GM19043 (cell line): Measurements from ENCODE around the gene C8G.

Source experiments
- ATAC-seq: cut with Tn5 transposase; IDR thresholded peaks from one replicate; pipeline ENCODE4 v1.9.1; 2021; ENCODE audit warnings: low read depth; ENCODE audit not compliant: unreplicated experiment

C8G gene

DNA sequence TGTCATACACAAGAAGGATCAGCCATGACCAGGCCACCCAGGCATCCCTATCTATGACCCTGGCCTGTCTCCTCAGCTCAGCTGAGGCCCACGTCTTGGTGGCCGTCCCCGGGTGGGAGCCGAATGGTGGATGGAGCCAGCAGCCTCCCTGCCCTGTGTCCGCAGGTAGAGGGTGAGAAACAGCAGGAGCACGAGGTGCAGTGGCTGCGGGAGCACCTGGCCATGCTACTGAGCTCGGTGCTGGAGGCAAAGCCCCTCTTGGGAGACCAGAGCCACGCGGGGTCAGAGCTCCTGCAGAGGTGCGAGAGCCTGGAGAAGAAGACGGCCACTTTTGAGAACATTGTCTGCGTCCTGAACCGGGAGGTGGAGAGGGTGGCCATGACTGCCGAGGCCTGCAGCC, 25.0 kb upstream of the C8G start:
- no peak for ATAC-seq

DNA sequence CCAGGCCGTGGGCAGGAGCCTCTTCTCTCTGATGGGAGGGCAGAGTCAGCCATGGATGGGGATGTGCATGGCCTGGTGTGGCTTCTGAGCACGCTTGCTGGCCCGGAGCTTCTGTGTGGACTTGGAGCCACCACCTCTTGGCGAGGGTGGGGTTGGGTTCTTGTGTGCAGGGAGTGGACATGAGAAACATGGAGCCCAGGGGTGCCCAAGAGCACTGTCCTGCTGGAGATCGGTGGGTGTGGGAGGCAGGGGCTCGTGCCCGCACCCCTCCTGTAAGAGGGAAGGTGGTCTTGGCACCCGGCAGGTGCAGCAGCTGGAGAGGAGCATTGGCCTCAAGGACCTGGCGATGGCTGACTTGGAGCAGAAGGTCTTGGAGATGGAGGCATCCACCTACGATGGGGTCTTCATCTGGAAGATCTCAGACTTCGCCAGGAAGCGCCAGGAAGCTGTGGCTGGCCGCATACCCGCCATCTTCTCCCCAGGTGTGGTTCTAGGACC, 24.3 kb upstream of the C8G start:
- no peak for ATAC-seq

DNA sequence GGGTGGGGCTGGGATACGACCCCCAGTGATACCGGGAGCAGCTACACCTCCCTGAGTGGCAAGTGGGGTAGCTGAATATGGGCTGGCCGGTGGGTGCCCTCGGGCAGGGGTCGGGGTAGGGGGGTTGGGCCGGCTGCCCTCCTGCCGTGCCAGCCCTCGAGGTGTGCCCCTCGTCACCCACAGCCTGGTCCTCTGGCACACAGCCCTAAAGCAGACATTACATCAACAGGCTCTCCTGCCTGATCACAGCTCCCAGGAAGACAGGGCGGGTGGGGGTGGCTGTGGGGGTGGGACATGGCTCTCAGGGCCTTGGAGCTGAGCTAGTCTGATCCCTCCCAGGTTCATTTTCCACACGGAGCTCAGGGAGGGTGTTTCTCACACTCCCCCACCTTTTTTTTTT, 23.7 kb upstream of the C8G start:
- no peak for ATAC-seq

DNA sequence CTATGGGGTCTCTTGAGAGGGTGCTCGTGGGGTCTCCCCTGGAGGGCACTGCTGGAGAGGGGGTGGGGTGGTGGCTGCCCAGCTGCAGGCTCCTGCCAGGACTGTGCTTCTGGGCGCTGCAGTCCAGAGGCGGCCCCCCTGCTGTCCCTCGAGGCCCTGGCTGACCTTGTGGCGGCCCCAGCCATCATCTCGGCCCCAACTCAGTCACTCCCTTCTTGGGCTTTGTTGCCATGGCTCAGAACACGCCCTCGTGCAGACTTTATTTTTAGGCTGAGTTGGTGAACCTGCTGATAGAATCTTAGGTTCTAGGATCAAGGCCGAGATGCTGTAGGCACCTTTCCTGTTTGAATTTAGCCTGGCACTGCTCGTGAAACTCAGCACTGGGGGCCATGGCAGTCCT, 23.3 kb upstream of the C8G start:
- ATAC-seq: no peak

DNA sequence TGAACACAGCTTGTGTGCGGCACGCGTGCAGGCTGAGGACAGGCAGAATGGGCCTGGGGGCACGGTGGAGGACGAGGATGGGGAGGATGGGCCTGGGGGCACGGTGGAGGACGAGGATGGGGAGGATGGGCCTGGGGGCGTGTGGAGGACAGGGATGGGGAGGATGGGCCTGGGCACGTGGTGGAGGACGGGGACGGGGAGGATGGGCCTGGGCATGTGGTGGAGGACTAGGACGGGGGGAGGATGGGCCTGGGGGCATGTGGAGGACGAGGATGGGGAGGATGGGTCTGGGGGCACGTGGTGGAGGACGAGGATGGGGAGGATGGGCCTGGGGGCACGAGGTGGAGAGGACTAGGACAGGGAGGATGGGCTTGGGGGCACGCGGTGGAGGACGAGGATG, 22.5 kb upstream of the C8G start:
- ATAC-seq: no peak

DNA sequence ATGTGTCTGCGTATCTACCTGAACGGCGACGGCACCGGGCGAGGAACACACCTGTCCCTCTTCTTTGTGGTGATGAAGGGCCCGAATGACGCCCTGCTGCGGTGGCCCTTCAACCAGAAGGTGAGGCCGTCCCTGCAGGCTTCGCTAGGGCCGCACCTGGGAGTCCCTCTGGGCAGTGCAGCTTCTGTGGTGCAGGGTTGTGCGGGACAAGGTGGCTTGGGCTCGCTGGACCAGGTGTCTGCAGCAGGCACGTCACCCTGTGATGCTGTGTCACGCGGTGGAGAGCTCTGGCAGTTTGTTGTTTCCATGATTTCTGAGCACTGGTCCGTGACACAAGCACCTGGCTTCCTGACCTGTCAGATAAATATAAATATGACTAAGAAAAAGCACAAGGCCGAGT, 21.2 kb upstream of the C8G start:
- no peak for ATAC-seq

DNA sequence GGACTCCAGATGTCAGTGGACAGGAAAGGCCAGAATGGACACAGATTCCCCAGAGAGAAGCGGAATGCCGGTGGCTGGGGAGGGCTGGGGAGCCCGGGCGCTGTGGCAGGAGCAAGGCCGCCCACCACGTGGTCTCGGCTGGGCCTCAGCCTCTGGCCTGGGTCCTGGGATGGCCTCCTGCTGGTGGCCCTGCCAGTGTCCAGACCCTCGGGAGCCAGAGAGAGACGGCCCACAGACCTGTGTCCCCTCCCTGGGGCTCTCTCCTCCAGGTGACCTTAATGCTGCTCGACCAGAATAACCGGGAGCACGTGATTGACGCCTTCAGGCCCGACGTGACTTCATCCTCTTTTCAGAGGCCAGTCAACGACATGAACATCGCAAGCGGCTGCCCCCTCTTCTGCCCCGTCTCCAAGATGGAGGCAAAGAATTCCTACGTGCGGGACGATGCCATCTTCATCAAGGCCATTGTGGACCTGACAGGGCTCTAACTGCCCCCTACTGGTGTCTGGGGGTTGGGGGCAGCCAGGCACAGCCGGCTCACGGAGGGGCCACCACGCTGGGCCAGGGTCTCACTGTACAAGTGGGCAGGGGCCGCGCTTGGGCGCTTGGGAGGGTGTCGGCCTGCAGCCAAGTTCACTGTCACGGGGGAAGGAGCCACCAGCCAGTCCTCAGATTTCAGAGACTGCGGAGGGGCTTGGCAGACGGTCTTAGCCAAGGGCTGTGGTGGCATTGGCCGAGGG, 19.5 kb upstream of the C8G start:
- ATAC-seq: no peak

DNA sequence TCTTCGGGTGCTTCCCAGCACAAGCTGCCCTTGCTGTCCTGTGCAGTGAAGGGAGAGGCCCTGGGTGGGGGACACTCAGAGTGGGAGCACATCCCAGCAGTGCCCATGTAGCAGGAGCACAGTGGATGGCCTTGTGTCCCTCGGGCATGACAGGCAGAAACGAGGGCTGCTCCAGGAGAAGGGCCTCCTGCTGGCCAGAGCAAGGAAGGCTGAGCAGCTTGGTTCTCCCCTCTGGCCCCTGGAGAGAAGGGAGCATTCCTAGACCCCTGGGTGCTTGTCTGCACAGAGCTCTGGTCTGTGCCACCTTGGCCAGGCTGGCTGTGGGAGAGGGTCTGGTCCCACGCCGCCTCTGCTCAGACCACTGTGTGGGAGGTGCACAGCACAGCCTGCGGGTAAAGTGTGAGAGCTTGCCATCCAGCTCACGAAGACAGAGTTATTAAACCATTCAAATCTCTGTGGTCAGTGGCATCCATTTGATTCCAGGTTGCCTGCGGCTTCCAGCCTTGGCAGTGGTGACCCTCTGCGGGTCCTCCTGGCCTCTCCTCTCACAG, 18.8 kb upstream of the C8G start:
- no peak for ATAC-seq

DNA sequence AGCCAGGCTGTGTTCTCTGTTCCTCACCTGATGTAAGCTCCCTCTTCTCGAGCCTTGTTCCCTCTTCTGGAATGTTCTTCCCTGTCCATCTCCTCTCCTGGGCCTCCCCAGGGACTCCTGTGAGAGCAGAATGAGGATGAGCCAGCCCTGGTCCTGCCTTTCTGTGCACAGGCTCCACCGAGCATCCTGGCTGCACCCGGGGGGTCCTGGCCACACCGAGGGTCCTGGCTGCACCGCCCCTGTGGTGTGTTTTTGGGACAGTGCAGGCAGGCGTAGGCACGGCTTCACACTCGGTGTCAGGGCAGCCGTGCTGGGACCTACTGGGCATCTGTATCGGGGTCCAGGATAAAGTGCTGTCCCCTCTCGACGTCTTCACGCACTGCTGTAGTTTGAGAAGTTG, 18.3 kb upstream of the C8G start:
- no peak for ATAC-seq

DNA sequence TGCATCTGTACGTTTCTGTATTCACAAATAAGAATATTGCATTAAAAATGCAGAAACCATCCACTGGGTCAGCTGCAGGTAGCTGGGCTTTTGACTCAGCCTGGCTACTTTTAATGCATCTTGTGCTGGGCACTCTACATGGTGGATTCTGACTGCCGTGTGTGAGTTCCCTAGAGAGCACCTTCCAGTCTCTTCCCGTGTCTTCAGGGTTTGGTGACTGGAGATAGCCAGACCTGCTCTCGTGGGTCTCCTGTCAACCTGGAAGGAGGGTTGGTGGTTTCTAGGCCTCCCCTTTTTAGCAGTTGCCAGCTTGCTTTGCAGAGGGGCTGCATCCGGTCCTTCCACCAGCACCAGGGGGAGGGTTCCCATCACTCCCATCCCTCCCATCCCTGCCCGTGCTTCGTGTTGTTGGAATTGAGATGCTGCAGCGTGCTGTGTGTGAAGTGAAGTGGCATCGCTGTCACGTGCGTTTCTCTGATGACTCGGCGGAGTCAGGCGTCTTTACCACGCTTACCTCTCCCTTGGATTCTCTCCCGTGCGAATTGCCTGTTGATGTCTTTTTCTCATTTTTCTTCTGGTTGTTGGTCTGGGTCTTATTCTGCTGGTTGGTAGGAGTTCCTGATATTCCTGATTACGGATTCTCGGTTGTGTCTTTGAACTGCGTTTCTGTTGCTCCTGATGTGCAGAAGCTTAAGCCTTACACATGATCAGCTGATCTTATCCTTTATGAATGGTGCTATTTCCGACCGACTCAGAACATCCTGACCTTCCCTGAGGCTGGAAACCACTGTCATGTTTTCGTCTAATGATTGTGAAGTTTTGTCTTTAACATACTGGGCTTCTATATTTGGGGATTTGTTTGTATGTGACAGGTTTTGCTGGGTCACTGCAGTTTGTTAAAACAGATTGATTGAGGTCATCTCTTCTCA, 17.4 kb upstream of the C8G start:
- ATAC-seq: no peak

DNA sequence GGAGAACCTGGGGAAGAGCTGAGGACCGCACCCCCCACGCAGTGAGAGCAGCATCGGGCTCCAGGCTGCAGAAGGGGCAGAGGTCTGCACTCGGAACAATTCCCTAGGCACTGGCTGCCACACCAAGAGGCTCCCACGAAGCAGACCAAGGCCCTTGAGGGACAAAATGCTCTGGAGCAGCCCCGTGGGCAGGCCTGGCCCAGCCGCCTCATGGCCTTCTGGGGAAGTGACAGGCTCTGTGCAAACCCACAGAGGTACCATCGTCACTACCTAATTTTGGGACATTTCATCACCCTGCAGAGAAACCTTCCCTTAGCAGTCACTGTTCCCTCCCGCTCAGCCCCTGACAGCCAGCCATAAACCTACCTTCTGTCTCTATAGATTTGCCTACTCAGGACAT, 16.5 kb upstream of the C8G start:
- no peak for ATAC-seq

DNA sequence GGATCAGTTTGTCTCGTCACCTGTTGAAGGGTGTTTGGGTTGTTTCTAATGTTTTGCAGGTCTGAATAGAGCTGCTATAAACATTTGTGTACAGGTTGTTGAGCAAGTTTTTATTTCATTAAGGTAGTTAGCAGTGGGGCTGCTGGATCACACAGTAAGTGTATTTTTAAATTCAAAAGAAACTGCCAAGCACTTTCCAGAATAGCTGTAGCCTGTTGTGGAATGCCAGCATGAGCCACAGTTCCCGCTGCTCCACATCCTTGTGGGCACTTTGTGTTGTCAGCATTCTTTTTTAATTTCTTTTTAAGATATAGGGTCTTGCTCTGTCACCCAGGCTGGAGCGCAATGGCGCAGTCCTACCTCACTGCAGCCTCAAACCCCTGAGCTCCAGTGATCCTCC, 15.0 kb upstream of the C8G start:
- ATAC-seq: no peak

DNA sequence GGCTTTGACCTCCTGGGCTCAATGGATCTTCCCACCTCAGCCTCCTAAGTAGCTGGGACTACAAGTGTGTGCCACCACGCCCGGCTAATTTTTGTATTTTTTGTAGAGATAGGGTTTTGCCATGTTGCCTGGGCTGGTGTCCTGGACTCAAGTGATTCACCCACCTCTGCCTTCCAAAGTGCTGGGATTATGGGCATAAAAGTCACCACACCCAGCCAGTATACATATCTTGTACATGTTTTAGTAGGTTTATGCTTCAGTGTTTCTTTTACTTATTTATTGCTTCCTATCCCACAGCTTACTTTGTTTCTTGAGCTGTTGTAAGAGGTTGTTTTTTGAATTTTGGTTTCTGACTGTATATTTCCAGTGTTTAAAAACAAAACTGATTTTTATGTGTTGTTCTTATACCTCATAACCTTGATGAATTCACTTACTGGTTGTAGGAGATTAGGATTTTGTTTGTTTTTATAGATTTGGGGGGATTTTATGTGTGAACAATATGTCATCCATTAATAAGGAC, 13.4 kb upstream of the C8G start:
- no peak for ATAC-seq

DNA sequence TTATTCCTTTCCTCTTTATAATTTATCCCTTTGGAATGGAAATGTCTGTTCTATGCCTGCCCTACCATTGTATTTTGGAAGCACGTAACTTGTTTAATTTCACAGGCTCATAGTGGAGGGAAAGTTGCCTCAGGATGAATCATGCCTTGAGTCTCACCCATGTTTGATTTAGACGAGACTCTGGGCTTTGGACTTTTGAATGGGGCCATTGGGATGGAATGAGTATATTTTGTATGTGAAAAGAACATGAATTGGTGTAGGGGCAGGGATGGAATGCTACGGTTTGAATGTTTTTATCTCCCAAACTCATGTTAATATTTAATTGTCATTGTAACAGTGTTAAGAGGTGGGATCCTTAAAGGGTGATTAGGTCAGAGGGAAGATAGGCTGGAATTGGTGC, 10.8 kb upstream of the C8G start:
- ATAC-seq: no peak

DNA sequence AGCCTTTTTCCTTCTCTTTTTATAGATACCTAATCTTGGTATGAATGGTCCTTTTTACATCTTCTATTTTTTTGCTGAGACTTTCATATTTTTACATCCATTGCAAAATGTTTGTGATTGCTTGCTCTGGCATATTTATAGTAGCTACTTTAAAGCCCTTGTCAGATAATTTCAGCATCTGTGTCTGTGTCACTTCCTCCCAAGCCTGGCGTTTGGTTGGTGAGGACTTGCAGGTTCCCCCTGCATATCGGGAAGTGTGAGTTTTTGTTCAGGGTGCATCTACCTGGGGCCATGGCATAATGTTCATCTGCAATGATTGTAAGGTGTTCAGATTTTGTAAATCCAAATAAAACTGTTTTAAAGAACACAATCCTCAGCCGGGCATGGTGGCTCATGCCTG, 9.4 kb upstream of the C8G start:
- no peak for ATAC-seq

DNA sequence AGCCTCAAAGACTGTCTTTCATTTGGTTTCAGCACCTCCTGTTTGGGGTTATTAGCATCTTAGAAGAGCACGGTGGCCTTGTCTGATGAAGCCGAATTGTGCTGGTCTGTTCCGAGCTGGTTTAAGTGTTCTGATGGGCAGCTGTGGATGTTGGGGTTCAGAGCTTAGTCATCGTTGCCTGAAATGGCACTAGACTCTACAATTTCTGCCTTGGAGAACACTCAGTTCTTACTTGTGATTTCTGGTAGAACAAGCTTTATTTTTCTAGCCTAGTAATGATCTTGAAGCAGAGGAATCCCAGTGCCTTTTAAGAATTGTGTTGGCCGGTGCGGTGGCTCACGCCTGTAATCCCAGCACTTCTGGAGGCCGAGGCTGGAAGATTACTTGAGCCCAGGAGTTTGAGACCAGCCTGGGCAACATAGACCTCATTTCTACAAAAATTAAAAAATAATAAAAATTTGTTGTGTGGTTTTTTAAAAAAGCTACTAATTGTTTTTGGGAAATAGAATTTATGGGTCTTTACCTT, 8.3 kb upstream of the C8G start:
- ATAC-seq: no peak

DNA sequence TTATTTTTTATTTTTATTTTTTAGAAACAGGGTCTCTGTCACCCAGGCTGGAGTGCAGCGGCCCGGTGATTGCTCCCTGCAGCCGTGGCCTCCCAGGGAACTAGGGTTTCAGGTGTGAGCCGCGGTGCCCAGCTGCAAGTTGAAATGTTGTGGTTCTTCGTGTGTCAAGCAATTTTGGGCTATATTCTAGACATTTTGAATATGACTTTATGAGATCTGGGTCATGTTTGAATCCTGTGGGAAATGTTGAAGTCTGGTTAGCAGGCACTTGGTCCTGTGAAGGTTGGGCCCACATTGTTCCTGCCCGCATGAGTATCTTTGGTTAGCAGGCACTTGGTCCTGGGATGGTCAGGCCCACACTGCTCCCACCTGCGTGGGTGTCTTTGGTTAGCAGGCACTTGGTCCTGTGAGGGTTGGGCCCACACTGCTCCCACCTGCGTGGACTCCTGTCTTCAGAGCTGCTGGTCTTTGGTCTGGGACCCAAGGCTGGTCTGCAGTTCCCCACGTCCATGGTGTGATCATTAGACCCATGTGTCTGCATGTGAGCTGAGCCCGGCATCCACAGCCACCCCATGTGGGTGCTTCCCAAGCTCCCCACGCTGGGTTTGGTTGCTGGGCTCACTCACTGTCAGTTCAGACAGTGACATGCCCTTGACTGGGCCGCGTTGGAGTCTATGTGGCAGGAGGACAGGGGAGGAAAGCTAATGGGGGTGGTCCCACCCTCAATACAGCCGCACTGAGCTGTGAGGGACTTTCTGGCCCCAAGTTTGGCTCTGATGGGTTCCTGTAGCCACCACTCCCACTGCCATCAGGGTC, 7.6 kb upstream of the C8G start:
- no peak for ATAC-seq

DNA sequence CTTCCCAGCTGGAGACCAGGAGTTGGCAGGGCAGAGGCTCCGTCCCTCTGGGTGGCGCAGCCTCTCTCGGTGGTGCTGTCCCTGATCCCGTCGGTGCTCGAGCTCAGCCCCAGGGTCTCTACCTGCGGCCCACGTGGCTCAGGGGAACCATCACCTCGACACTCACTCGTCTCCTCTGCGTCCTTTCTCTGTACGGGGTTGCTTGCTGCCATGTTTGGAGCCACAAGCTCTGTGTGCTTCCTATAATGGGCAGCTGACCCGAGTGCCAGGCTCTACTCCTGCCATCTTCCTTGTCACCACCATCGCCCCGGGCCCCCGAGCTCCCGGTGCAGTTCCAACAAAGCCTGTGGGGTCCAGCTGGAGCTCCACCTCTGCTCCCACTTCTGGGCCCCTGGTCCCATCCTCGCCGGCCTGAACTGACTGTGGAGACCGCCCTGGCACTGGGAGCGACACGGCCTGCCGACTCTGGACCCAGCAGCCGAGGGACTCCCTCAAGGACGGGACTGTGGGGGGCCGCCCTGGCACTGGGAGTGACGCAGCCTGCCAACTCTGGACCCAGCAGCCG, 5.5 kb upstream of the C8G start:
- no peak for ATAC-seq

DNA sequence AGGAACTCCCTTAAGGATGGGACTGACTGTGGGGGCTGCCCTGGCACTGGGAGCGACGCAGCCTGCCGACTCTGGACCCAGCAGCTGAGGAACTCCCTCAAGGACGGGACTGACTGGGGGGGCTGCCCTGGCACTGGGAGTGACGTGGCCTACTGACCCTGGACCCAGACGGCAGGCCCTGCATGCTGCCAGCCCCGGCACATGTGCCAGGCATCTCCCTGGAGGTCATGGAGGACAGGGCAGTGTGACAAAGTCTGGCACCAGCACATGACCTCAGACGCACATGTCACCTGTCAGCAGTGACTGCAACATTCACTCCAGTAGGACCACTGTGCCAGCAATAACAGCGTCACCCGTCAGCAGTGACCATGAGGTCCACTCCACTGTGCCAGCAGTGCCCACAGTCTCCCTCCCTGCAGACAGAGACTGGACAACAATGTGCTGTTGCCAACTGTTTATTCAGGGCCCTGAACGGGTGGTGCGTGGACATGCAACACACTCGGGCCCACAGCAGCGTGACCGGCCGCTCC, 5.0 kb upstream of the C8G start:
- no peak for ATAC-seq
